Right renal pelvis (tissue), 4 donors: ENCODE measurements around the gene ARF5. TPM values are rescaled to one million over a fixed set of nuclear protein-coding genes. Genes with fewer than 3 reads are reported as not detected.

ENCODE experiments used
- DNase-seq, 4 donors: peaks; one replicate each; pipeline ENCODE4 v3.0.0-alpha.2; 2013; ENCODE audit warnings: low read depth in 4 of 4, low spot score in 3 of 4, missing footprints in 1 of 4
- polyA plus RNA-seq, 4 donors: library from polyadenylated mRNA; unstranded; fragments of 120-200 nt; gene quantifications; one replicate each; pipeline ENCODE4 v1.2.1, GENCODE V29; 2013; ENCODE audit not compliant: insufficient read length in 4 of 4

ARF5 gene
- polyA plus RNA-seq, 4 donors = 184 to 239 (median 190) TPM

GRCh38 chr7:127632276-127632910, 44.2 kb downstream of the ARF5 start:
- no peak for DNase-seq

- no peak for DNase-seq
Observed at GRCh38 chr7:127635659-127636285, 47.6 kb downstream of the ARF5 start.

GRCh38 chr7:127638197-127638596, 50.0 kb downstream of the ARF5 start:
- DNase-seq = no peak

Other genes with a start within 250 kb of the ARF5 start
- gene ZNF800, start 195.7 kb upstream of the ARF5 start, polyA plus RNA-seq = 10 to 100 TPM; 18.6 to 25.2 (median 22.6) TPM
- 10 to 100 TPM; 14.9 to 15.7 (median 15.2) TPM for gene GCC1, start 2.8 kb upstream of the ARF5 start, polyA plus RNA-seq
- gene FSCN3, start 5.3 kb downstream of the ARF5 start, polyA plus RNA-seq = under 1 TPM in 3 of 4 donors, not detected in 1; 0.14 to 0.39 (median 0.19) TPM
- gene PAX4, start 29.7 kb downstream of the ARF5 start, polyA plus RNA-seq = not detected
- 100 to 1,000 TPM; 142 to 159 (median 148) TPM for gene SND1, start 63.8 kb downstream of the ARF5 start, polyA plus RNA-seq